ENCODE data around the gene DCTD.

The DCTD gene

GRCh38 chr4:182925855-182926254 lies 8.7 kb upstream of the DCTD start:
- no peak for TF ChIP-seq CTCF (conservative IDR thresholded peaks at IDR 0.05)
- no peak for TF ChIP-seq ZFX (IDR thresholded peaks at IDR 0.05)
- H3K27ac ChIP-seq: no peak overlapping the region

GRCh38 chr4:182925298-182925757 lies 8.1 kb upstream of the DCTD start:
- no peak overlapping the region for H3K27ac ChIP-seq
- TF ChIP-seq CTCF (conservative IDR thresholded peaks at IDR 0.05) (peak; percentile 66), ZFX (IDR thresholded peaks at IDR 0.05) (no peak)

GRCh38 chr4:182924497-182924896 lies 7.3 kb upstream of the DCTD start:
- H3K27ac ChIP-seq: no peak overlapping the region
- TF ChIP-seq CTCF (conservative IDR thresholded peaks at IDR 0.05): no peak
- TF ChIP-seq ZFX (IDR thresholded peaks at IDR 0.05): no peak

GRCh38 chr4:182923796-182924340 lies 6.7 kb upstream of the DCTD start:
- H3K27ac ChIP-seq: no peak overlapping the region

GRCh38 chr4:182923366-182923765 lies 6.2 kb upstream of the DCTD start:
- no peak overlapping the region for H3K27ac ChIP-seq
- TF ChIP-seq CTCF (conservative IDR thresholded peaks at IDR 0.05): no peak
- TF ChIP-seq ZFX (IDR thresholded peaks at IDR 0.05): no peak

More at GRCh38 chr4:182923796-182924340, 6.7 kb upstream of the DCTD start:
- no peak for TF ChIP-seq ZFX (IDR thresholded peaks at IDR 0.05)

- TF ChIP-seq CTCF (conservative IDR thresholded peaks at IDR 0.05): no peak
- TF ChIP-seq ZFX (IDR thresholded peaks at IDR 0.05): no peak
- no peak overlapping the region for H3K27ac ChIP-seq
Observed at GRCh38 chr4:182922501-182923284, 5.5 kb upstream of the DCTD start.

- TF ChIP-seq ZFX (IDR thresholded peaks at IDR 0.05) (no peak), CTCF (conservative IDR thresholded peaks at IDR 0.05) (no peak)
- no peak overlapping the region for H3K27ac ChIP-seq
Observed at GRCh38 chr4:182921608-182922007, 4.4 kb upstream of the DCTD start.

Data from C4-2B (cell line).